Mesothelial cell of epicardium (in vitro differentiated cells): ENCODE measurements around the gene C2CD3. TPM values are rescaled to one million over a fixed set of nuclear protein-coding genes. Genes with fewer than 3 reads are reported as not detected.

ENCODE experiments used
- DNase-seq, 2 experiments: peaks; one replicate each; pipeline ENCODE4 v3.0.0; 2021; ENCODE audit warnings: low spot score in 2 of 2; ENCODE audit not compliant: unreplicated experiment in 2 of 2
- H3K27ac Mint-ChIP-seq: 2 replicates; pipeline ENCODE4 v1.8.0; 2021; ENCODE audit warnings: mixed read lengths
- H3K27me3 Mint-ChIP-seq: 2 replicates; pipeline ENCODE4 v1.8.0; 2021; ENCODE audit warnings: low read depth, mixed read lengths
- H3K36me3 Mint-ChIP-seq: 2 replicates; pipeline ENCODE4 v1.8.0; 2021; ENCODE audit warnings: mixed read lengths
- H3K4me1 Mint-ChIP-seq: 2 replicates; pipeline ENCODE4 v1.8.0; 2021; ENCODE audit warnings: mixed read lengths
- H3K4me3 Mint-ChIP-seq: 2 replicates; pipeline ENCODE4 v1.8.0; 2021; ENCODE audit warnings: mild to moderate bottlenecking, moderate library complexity, mixed read lengths
- H3K9me3 Mint-ChIP-seq: 2 replicates; pipeline ENCODE4 v1.8.0; 2021; ENCODE audit warnings: mixed read lengths
- total RNA-seq: library from RNA; stranded (reverse); gene quantifications from 3 replicates; pipeline ENCODE4 v1.2.1, GENCODE V29; 2021
- TF ChIP-seq, protein P1 (sequence below): fragments of 200-600 bp; sonication (generic); IDR thresholded peaks from one replicate; pipeline ENCODE4 v1.5.0; 2021; ENCODE audit warnings: antibody characterized with exemption; ENCODE audit not compliant: unreplicated experiment

C2CD3 gene, protein sequence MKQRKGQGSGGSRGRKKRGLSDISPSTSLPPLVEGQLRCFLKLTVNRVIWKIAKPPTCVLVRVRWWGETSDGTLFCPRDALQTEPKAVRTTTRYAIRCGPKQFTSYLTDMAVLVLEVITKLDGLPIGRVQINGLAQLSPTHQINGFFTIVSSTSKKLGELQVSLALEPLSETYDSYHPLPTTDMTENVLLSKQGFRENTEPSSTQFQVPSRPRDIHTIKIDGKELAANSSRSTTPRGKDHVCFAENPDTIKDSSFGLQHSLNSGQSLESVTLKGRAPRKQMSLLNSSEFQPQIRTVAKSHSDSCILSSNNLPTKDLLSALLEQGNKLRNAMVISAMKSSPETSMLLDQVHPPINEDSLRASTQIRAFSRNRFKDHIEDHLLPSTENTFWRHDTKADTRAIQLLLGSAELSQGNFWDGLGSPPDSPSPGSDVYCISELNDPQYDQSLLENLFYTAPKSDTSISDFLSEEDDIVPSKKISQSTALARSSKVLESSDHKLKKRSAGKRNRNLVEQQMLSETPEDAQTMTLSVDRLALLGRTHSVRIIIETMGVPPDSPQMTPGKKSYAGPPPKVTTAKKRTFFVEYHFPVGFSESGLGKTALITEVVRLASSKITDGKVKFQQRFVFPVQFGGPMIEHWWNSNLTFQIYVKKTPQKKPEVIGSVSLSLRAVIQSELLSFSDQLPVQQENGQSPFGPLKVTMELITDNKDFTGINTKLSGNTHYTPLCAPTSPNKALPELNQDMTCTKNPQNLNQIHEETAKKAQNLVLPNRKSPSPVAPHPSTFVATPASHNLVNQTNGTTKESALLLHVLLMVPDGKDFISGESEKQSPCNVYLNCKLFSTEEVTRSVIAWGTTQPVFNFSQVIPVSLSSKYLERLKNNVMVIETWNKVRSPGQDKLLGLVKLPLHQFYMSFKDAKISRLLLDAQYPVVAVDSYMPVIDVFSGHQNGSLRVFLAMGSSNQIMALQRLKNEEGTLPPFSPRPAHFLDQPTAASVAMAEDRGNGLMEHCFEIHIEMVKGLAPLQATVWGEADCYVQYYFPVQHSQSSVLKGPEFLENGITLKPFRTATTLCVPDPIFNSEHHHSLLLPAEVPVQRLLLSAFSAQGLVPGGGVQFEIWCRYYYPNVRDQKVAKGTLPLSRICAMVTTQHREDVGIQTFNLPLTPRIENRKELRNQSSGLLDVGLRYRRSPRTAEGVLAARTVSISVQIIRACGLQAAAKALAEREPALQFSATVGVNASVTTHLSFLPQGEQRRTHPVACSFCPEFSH (N-terminal part only)
- 32.5 to 34.8 TPM (median 33.0 TPM) in 3 replicates for total RNA-seq

DNA sequence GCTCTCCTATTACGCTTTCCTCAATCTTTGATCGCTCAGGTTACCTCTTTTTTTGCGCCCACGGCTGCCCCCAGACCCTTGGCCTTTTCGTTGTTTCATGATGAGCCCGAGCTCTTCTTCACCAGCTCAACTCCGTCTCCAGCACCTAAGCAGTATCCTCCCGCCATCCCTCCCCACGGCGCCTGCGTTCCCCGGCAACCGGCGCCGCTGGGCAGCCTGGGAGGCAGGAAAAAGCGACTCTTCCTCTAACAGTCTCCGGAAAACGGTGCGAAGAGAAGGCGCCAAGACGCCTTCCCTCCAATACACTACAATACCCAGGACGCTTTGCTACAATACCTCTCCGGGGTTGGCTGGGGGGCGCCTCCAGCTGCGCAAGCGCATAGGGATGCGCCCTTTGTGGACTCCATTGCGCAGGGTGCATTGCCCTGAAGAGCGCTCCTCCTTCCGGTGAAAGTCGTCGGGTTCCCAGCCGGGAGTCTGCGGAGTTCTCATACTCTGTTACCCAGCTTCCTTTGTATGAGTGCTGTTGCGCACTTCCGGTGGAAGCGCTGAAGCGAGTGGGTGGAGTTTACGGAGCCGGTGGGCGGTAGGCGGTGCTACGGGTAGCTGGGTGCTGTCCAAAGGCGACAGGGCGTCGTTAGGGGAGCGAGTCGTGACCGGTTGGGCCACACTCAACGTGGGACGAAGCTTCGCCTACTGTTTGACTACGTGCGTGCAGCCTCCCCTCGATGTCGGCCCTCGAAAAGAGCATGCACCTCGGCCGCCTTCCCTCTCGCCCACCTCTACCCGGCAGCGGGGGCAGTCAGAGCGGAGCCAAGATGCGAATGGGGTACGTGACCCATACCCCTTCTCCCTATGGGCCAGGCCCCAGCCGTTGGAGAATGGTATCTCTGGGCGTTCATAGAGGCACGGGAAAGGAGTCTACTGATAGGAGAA lies at the start of gene C2CD3, which contains the start of gene PPME1:
TSS of gene C2CD3 (minus strand) at position 309 of the 936 bp plus-strand sequence. CDS start at position 99, 210 bp downstream.
TSS of gene PPME1 (plus strand) at position 596 of the 936 bp plus-strand sequence. CDS start at position 729, 133 bp downstream.
- DNase-seq = peak; percentile 95 to 96
- Mint-ChIP-seq H3K27ac (no peak within 1 kb of the TSS), H3K4me3 (no peak within 1 kb of the TSS), H3K4me1 (peaks cover 10% of the 10 kb centered on the region), H3K9me3 (no peaks in the 10 kb centered on the region), H3K36me3 (peaks cover 15% of the 10 kb centered on the region), H3K27me3 (no peaks in the 10 kb centered on the region)
- TF ChIP-seq, protein P1, sequence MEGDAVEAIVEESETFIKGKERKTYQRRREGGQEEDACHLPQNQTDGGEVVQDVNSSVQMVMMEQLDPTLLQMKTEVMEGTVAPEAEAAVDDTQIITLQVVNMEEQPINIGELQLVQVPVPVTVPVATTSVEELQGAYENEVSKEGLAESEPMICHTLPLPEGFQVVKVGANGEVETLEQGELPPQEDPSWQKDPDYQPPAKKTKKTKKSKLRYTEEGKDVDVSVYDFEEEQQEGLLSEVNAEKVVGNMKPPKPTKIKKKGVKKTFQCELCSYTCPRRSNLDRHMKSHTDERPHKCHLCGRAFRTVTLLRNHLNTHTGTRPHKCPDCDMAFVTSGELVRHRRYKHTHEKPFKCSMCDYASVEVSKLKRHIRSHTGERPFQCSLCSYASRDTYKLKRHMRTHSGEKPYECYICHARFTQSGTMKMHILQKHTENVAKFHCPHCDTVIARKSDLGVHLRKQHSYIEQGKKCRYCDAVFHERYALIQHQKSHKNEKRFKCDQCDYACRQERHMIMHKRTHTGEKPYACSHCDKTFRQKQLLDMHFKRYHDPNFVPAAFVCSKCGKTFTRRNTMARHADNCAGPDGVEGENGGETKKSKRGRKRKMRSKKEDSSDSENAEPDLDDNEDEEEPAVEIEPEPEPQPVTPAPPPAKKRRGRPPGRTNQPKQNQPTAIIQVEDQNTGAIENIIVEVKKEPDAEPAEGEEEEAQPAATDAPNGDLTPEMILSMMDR = no peak

DNA sequence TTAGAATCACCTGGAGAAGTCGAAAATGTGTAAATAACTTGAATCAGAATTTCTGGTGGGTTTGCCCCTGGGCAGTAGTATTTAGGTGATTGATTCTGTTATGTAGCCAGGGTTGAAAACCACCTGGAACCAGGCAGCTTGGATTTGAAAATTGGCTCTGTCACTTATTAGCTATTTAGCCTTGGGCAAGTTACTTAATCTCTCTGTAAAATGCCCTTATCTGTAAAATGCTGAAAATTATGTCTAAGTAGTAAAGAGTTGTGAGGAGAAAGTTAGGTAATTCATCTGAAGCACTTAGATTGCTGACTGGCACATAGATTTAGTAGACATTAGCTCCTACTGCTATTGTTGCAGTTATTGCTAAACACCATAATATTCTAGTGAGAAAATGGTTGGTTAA lies 49.6 kb upstream of the C2CD3 start:
- TF ChIP-seq, protein P1 = no peak
- Mint-ChIP-seq H3K27me3 (no peaks in the 10 kb centered on the region), H3K27ac (peak overlapping the region; percentile 87), H3K9me3 (peaks cover 34% of the 10 kb centered on the region), H3K4me3 (no peak overlapping the region), H3K36me3 (peaks cover 40% of the 10 kb centered on the region), H3K4me1 (peaks cover 22% of the 10 kb centered on the region)
- no peak for DNase-seq

DNA sequence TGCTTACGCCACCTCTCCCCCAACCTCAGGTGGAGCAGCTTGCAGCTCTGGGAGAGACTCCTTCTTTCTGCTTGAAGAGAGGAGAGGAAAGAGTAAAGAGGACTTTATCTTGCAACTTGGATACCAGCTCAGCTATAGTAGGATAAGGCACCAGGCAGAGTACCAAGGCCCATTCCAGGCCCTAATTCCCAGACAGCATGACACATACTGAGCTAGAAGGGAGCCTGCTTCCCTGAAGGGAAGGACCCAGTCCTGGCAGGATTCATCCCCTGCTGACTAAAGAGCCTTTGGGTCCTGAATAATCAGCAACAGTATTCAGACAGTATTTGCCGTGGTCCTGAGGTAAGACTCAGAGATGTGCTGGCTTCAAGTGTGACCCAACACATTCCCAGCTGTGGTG lies 41.7 kb upstream of the C2CD3 start:
- H3K4me3 Mint-ChIP-seq = no peak overlapping the region
- DNase-seq = no peak
- no peak overlapping the region for H3K27ac Mint-ChIP-seq
- no peaks in the 10 kb centered on the region for H3K27me3 Mint-ChIP-seq
- peaks cover 34% of the 10 kb centered on the region for H3K9me3 Mint-ChIP-seq
- TF ChIP-seq, protein P1 = no peak
- H3K4me1 Mint-ChIP-seq = no peaks in the 10 kb centered on the region
- peaks cover 69% of the 10 kb centered on the region for H3K36me3 Mint-ChIP-seq

DNA sequence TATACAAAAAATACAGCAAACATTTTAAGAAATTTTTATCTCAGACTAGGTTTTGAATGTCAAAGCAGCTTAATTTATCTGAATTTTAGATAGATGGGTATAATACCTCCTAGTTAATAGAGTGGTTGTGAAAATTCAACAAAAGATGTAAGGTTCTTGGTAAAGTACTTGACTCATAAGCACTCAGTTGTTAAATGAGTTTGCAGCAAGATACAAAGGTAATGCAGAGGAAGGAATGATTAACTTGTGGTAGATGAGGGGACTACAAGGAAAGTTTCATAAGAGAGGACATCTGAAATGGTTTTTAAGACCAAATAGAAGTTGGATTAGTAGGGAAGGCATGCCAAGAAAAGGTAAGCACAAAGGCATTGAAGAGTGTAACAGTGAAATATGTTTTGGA lies 37.7 kb upstream of the C2CD3 start:
- Mint-ChIP-seq H3K4me3 (no peak overlapping the region), H3K4me1 (peaks cover 6% of the 10 kb centered on the region), H3K27me3 (no peaks in the 10 kb centered on the region), H3K27ac (no peak overlapping the region), H3K36me3 (peaks cover 61% of the 10 kb centered on the region), H3K9me3 (peaks cover 7% of the 10 kb centered on the region)
- DNase-seq = no peak
- TF ChIP-seq, protein P1 = no peak
